GM21390 (cell line): Measurements from ENCODE around the gene PLPPR4.
"Not testable (repeated sequence)": the region's sequence is repeated elsewhere in the genome, so short reads cannot be mapped to it uniquely, and the experiment has no call there.

Experiments
- ATAC-seq: cut with Tn5 transposase; IDR thresholded peaks from one replicate; pipeline ENCODE4 v1.9.1; 2021; ENCODE audit not compliant: unreplicated experiment

Gene PLPPR4

GRCh38 chr1:99266726-99267125 is 2.4 kb downstream of the PLPPR4 start:
- ATAC-seq: no peak

- ATAC-seq: no peak
These were observed 3.7 kb downstream of the PLPPR4 start for GRCh38 chr1:99268021-99268420.

GRCh38 chr1:99269321-99269720 is 5.0 kb downstream of the PLPPR4 start:
- ATAC-seq: no peak

- ATAC-seq: no peak
These were observed 6.4 kb downstream of the PLPPR4 start for GRCh38 chr1:99270646-99271045.

- ATAC-seq: no peak
These were observed 7.0 kb downstream of the PLPPR4 start for GRCh38 chr1:99271249-99271648.

- no peak for ATAC-seq
These were observed 12.8 kb downstream of the PLPPR4 start for GRCh38 chr1:99277066-99277465.

GRCh38 chr1:99279525-99279924 is 15.2 kb downstream of the PLPPR4 start:
- ATAC-seq: no peak

GRCh38 chr1:99281105-99281504 is 16.8 kb downstream of the PLPPR4 start:
- no peak for ATAC-seq

- ATAC-seq: no peak
These were observed 18.2 kb downstream of the PLPPR4 start for GRCh38 chr1:99282536-99282935.

GRCh38 chr1:99283521-99283920 is 19.2 kb downstream of the PLPPR4 start:
- ATAC-seq: not testable (repeated sequence)

- no peak for ATAC-seq
These were observed 28.6 kb downstream of the PLPPR4 start for GRCh38 chr1:99292886-99293285.

GRCh38 chr1:99297923-99298322 is 33.6 kb downstream of the PLPPR4 start:
- ATAC-seq: no peak

GRCh38 chr1:99304725-99305282 is 40.5 kb downstream of the PLPPR4 start:
- no peak for ATAC-seq

GRCh38 chr1:99305626-99306025 is 41.3 kb downstream of the PLPPR4 start:
- no peak for ATAC-seq

- no peak for ATAC-seq
These were observed 41.8 kb downstream of the PLPPR4 start for GRCh38 chr1:99306056-99306455.

GRCh38 chr1:99306644-99307043 is 42.4 kb downstream of the PLPPR4 start:
- ATAC-seq: no peak

GRCh38 chr1:99315305-99315704 is 51.0 kb downstream of the PLPPR4 start:
- ATAC-seq: no peak

GRCh38 chr1:99326215-99326949 is 62.1 kb downstream of the PLPPR4 start:
- ATAC-seq: no peak

- no peak for ATAC-seq
These were observed 63.1 kb downstream of the PLPPR4 start for GRCh38 chr1:99327357-99327756.

- no peak for ATAC-seq
These were observed 63.9 kb downstream of the PLPPR4 start for GRCh38 chr1:99328171-99328570.

GRCh38 chr1:99331083-99331482 is 66.8 kb downstream of the PLPPR4 start:
- no peak for ATAC-seq

- no peak for ATAC-seq
These were observed 67.3 kb downstream of the PLPPR4 start for GRCh38 chr1:99331636-99332035.

- no peak for ATAC-seq
These were observed 68.3 kb downstream of the PLPPR4 start for GRCh38 chr1:99332561-99332960.
